HEK293 (cell line): ENCODE data around the gene CPNE5.

Experiments
- CTCF ChIA-PET: fragments of 350-600 bp; formaldehyde crosslinking; extraction: SDS; loops from one replicate; lab custom pipeline; 2021; ENCODE audit warnings: antibody characterized with exemption; lab: Yijun Ruan, JAX
- POLR2A ChIA-PET: fragments of 300-600 bp; formaldehyde crosslinking; extraction: SDS; loops from one replicate; lab custom pipeline; 2020; ENCODE audit warnings: antibody characterized with exemption, inconsistent platforms; lab: Yijun Ruan, JAX
- H3K27ac ChIP-seq: fragments of 200-500 bp; sonication (Bioruptor generic); 2 replicates; pipeline ENCODE4 v1.5.1; 2014; ENCODE audit warnings: low read depth, low read length, control low read depth, inconsistent platforms; ENCODE audit errors: extremely low read depth
- H3K36me3 ChIP-seq, 2 experiments: fragments of 200-500 bp in 1 of 2; sonication (Bioruptor generic) in 1 of 2; 1 replicate in 1 of 2; 2 replicates in 1 of 2; pipeline ENCODE4 v1.5.1; 2014 to 2017; ENCODE audit warnings: inconsistent platforms in 2 of 2, low read length in 2 of 2; ENCODE audit not compliant: control insufficient read depth in 2 of 2, insufficient read depth in 1 of 2
- H3K4me1 ChIP-seq: fragments of 200-500 bp; sonication (Bioruptor generic); 2 replicates; pipeline ENCODE4 v1.5.1; 2014; ENCODE audit warnings: mild to moderate bottlenecking, low read length, inconsistent platforms; ENCODE audit not compliant: control insufficient read depth, insufficient read depth
- H3K4me3 ChIP-seq: 2 replicates; pipeline ENCODE4 v1.5.1; 2011; ENCODE audit warnings: low read depth, mild to moderate bottlenecking, control low read depth, low read length, moderate library complexity
- H3K9me3 ChIP-seq: fragments of 200-500 bp; sonication (Bioruptor generic); 2 replicates; pipeline ENCODE4 v1.5.1; 2014; ENCODE audit warnings: low read depth, low read length, inconsistent platforms; ENCODE audit not compliant: control insufficient read depth, insufficient read depth
- EGR2 ChIP-seq: fragments of 450-650 bp; formaldehyde crosslinking; IDR thresholded peaks from 2 replicates; pipeline ENCODE4 v1.5.1; 2016; ENCODE audit warnings: low read depth, missing biosample characterization, missing genetic modification characterization
- KLF1 ChIP-seq: fragments of 450-650 bp; formaldehyde crosslinking; IDR thresholded peaks from 2 replicates; pipeline ENCODE4 v1.5.1; 2016; ENCODE audit warnings: missing biosample characterization, missing genetic modification characterization
- OSR2 ChIP-seq: fragments of 450-650 bp; formaldehyde crosslinking; IDR thresholded peaks from 2 replicates; pipeline ENCODE4 v1.5.1; 2016; ENCODE audit warnings: missing biosample characterization, missing genetic modification characterization
- SETDB1 ChIP-seq: IDR thresholded peaks from one replicate; pipeline ENCODE4 v1.6.1; 2017; ENCODE audit warnings: mild to moderate bottlenecking, low read length, moderate library complexity, mixed read lengths; ENCODE audit not compliant: insufficient read length
- SP2 ChIP-seq: fragments of 450-650 bp; formaldehyde crosslinking; IDR thresholded peaks from 2 replicates; pipeline ENCODE4 v1.5.1; 2016; ENCODE audit warnings: missing biosample characterization, missing genetic modification characterization
- ZFHX2 ChIP-seq: fragments of 450-650 bp; formaldehyde crosslinking; conservative IDR thresholded peaks from 2 replicates; pipeline ENCODE4 v1.5.1; 2016; ENCODE audit warnings: missing biosample characterization, missing genetic modification characterization
- ZIC2 ChIP-seq: fragments of 450-650 bp; formaldehyde crosslinking; IDR thresholded peaks from 2 replicates; pipeline ENCODE4 v1.5.1; 2016; ENCODE audit warnings: missing biosample characterization, missing genetic modification characterization
- ZNF114 ChIP-seq: fragments of 450-650 bp; formaldehyde crosslinking; IDR thresholded peaks from 2 replicates; pipeline ENCODE4 v1.5.0; 2017; ENCODE audit warnings: missing biosample characterization, missing genetic modification characterization
- ZNF174 ChIP-seq: fragments of 450-650 bp; formaldehyde crosslinking; IDR thresholded peaks from 2 replicates; pipeline ENCODE4 v1.5.0; 2017; ENCODE audit warnings: missing biosample characterization, mild to moderate bottlenecking, missing genetic modification characterization
- ZNF175 ChIP-seq: fragments of 450-650 bp; formaldehyde crosslinking; IDR thresholded peaks from 2 replicates; pipeline ENCODE4 v1.5.1; 2016; ENCODE audit warnings: missing biosample characterization, missing genetic modification characterization
- ZNF202 ChIP-seq: fragments of 450-650 bp; formaldehyde crosslinking; IDR thresholded peaks from 2 replicates; pipeline ENCODE4 v1.5.1; 2016; ENCODE audit warnings: missing biosample characterization, missing genetic modification characterization, borderline replicate concordance
- ZNF335 ChIP-seq: fragments of 450-650 bp; formaldehyde crosslinking; conservative IDR thresholded peaks from 2 replicates; pipeline ENCODE4 v1.5.1; 2016; ENCODE audit warnings: missing biosample characterization, missing genetic modification characterization
- ZNF549 ChIP-seq: fragments of 450-650 bp; IDR thresholded peaks from 2 replicates; pipeline ENCODE4 v1.5.1; 2018; ENCODE audit warnings: missing biosample characterization, missing genetic modification characterization, mild to moderate bottlenecking, inconsistent platforms, moderate library complexity
- ZNF555 ChIP-seq: fragments of 450-650 bp; formaldehyde crosslinking; conservative IDR thresholded peaks from 2 replicates; pipeline ENCODE4 v1.5.1; 2017; ENCODE audit warnings: missing biosample characterization, mild to moderate bottlenecking, missing genetic modification characterization, inconsistent platforms
- ZNF560 ChIP-seq: fragments of 450-650 bp; formaldehyde crosslinking; IDR thresholded peaks from 2 replicates; pipeline ENCODE4 v1.5.1; 2017; ENCODE audit warnings: missing biosample characterization, missing genetic modification characterization, borderline replicate concordance
- ZNF768 ChIP-seq: fragments of 450-650 bp; formaldehyde crosslinking; IDR thresholded peaks from 2 replicates; pipeline ENCODE4 v1.5.1; 2018; ENCODE audit warnings: missing biosample characterization, mild to moderate bottlenecking, missing genetic modification characterization
- TF ChIP-seq, protein P1 (sequence below): fragments of 450-650 bp; formaldehyde crosslinking; IDR thresholded peaks from 2 replicates; pipeline ENCODE4 v1.5.1; 2016; ENCODE audit warnings: missing biosample characterization, missing genetic modification characterization
- TF ChIP-seq, protein P2 (sequence below): fragments of 450-650 bp; formaldehyde crosslinking; optimal IDR thresholded peaks from 2 replicates; pipeline ENCODE3; 2016; ENCODE audit warnings: missing biosample characterization, mild to moderate bottlenecking, missing genetic modification characterization
- TF ChIP-seq, protein P3 (sequence below): fragments of 450-650 bp; formaldehyde crosslinking; IDR thresholded peaks from 2 replicates; pipeline ENCODE4 v1.5.1; 2016; ENCODE audit warnings: missing biosample characterization, missing genetic modification characterization
- TF ChIP-seq, protein P4 (sequence below): fragments of 450-650 bp; formaldehyde crosslinking; IDR thresholded peaks from 2 replicates; pipeline ENCODE4 v1.5.1; 2016; ENCODE audit warnings: missing biosample characterization, missing genetic modification characterization, low read depth
- TF ChIP-seq, protein P5 (sequence below): fragments of 450-650 bp; formaldehyde crosslinking; IDR thresholded peaks from 2 replicates; pipeline ENCODE4 v1.5.1; 2016; ENCODE audit warnings: missing biosample characterization, missing genetic modification characterization

CPNE5 gene

DNA sequence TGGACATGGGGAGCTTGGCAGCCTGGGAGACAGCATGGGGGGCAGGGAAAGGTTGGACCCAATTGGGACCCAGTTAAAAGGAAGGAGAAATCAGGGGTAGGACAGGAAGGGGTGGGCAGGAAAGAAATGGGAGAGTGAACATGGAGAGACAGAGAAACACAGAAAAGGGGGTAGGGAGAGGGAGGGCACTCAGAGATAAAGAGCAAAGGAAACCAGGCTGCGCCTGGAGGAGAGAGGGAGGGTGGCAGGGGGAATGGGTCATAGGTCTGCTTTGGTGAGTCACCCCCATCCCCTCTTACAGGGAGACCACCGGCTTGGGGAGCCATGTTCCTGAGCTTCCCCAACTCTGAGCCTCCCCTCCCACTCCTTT lies 95.0 kb downstream of the CPNE5 start (continued):
- TF ChIP-seq OSR2 (tag by site-specific recombination) = no peak
- TF ChIP-seq, protein P1, sequence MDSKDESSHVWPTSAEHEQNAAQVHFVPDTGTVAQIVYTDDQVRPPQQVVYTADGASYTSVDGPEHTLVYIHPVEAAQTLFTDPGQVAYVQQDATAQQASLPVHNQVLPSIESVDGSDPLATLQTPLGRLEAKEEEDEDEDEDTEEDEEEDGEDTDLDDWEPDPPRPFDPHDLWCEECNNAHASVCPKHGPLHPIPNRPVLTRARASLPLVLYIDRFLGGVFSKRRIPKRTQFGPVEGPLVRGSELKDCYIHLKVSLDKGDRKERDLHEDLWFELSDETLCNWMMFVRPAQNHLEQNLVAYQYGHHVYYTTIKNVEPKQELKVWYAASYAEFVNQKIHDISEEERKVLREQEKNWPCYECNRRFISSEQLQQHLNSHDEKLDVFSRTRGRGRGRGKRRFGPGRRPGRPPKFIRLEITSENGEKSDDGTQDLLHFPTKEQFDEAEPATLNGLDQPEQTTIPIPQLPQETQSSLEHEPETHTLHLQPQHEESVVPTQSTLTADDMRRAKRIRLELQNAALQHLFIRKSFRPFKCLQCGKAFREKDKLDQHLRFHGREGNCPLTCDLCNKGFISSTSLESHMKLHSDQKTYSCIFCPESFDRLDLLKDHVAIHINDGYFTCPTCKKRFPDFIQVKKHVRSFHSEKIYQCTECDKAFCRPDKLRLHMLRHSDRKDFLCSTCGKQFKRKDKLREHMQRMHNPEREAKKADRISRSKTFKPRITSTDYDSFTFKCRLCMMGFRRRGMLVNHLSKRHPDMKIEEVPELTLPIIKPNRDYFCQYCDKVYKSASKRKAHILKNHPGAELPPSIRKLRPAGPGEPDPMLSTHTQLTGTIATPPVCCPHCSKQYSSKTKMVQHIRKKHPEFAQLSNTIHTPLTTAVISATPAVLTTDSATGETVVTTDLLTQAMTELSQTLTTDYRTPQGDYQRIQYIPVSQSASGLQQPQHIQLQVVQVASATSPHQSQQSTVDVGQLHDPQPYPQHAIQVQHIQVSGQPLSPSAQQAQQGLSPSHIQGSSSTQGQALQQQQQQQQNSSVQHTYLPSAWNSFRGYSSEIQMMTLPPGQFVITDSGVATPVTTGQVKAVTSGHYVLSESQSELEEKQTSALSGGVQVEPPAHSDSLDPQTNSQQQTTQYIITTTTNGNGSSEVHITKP (tag by site-specific recombination) = peak; percentile 49; the same call in 1 of the 2 replicates
- TF ChIP-seq SP2 (tag by site-specific recombination) = 0 out of 2 replicates have a peak, but pooled peaks have one; percentile 23
- no peak for TF ChIP-seq ZNF174 (tag by site-specific recombination)
- TF ChIP-seq ZNF114 (tag by site-specific recombination) = no peak
- TF ChIP-seq ZNF549 (tag by site-specific recombination) = no peak
- TF ChIP-seq, protein P2, sequence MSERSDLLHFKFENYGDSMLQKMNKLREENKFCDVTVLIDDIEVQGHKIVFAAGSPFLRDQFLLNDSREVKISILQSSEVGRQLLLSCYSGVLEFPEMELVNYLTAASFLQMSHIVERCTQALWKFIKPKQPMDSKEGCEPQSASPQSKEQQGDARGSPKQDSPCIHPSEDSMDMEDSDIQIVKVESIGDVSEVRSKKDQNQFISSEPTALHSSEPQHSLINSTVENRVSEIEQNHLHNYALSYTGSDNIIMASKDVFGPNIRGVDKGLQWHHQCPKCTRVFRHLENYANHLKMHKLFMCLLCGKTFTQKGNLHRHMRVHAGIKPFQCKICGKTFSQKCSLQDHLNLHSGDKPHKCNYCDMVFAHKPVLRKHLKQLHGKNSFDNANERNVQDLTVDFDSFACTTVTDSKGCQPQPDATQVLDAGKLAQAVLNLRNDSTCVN (tag by site-specific recombination) = no peak
- TF ChIP-seq ZNF175 (tag by site-specific recombination) = no peak
- TF ChIP-seq EGR2 (tag by site-specific recombination) = 0 out of 2 replicates have a peak, but pooled peaks have one; percentile 3

DNA sequence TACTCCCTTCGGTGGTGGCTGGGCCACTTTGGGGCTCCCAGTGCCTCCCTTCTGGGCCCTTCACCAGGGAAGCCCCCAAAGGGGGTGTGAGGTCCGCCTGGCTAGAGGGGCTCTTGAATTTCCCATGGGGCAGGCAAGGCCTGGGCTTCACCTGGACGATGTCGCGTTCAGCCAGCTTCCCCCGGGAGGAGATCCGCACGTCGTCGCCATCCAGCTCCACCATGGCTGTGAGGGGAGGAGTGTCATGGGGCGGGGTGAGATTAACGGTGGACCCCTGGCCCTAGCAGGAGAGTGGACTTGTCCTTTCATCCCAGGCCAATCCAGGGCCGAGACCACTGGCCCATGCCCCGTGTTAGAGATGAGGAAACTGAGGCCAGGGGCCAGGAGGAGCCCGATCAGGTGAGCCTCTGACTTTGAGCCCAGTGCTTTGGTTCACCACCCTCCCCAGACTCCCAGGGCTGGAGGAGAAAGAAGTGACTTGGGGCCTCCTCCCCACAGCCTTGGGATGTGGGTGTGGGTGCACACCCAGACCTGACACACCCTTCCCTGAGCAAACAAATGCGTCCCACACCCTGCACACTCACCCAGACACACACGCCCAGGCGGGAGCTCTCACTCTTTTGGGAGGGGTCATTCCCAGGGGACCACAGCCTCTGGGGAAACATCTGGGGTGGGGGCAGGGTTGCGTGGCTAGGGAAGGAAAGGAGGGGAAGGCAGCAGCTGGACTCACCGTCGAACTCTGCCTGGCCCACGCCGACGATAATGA lies 95.5 kb downstream of the CPNE5 start:
- no peak overlapping the region for H3K4me3 ChIP-seq
- no peaks in the 10 kb centered on the region for H3K9me3 ChIP-seq
- ChIA-PET POLR2A (no interaction called here), CTCF (interaction anchor here (0.5 to 2.9 kb wide), 2 partner anchors 15 to 63 kb away, joined by 3 to 25 read pairs; no protein-coding TSS in a partner anchor)
- no peaks in the 10 kb centered on the region for H3K36me3 ChIP-seq
- TF ChIP-seq ZNF114 (tag by site-specific recombination) (no peak), KLF1 (tag by site-specific recombination) (peak; percentile 100), EGR2 (tag by site-specific recombination) (peak; percentile 71; the same call in 1 of the 2 replicates), ZFHX2 (tag by site-specific recombination) (peak; percentile 83)
- TF ChIP-seq, protein P3, sequence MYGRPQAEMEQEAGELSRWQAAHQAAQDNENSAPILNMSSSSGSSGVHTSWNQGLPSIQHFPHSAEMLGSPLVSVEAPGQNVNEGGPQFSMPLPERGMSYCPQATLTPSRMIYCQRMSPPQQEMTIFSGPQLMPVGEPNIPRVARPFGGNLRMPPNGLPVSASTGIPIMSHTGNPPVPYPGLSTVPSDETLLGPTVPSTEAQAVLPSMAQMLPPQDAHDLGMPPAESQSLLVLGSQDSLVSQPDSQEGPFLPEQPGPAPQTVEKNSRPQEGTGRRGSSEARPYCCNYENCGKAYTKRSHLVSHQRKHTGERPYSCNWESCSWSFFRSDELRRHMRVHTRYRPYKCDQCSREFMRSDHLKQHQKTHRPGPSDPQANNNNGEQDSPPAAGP (tag by site-specific recombination) = peak; percentile 100
- H3K27ac ChIP-seq = no peak overlapping the region
- H3K4me1 ChIP-seq = no peaks in the 10 kb centered on the region

DNA sequence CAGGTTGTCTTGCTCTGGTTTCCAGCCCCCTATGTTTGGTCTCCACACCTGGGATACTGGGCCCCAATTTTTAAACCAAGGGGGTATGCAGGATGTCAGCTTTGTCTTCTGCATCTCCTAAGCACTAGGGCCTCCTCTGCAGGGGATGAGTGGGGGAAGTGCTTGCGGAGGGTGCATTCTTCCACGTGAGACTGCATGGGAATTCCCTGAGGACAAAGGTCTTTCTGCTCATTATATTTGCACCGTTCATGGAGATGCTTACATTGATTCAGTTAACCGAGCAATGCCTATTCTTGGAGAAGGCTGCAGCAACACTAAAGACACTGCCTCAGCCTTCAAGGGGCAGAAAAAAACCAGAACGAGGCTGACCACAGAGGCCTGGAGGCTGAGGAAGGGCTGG lies 96.2 kb downstream of the CPNE5 start:
- H3K27ac ChIP-seq = no peak overlapping the region
- H3K4me3 ChIP-seq = no peak overlapping the region
- CTCF ChIA-PET = no interaction called here
- POLR2A ChIA-PET = no interaction called here
- H3K36me3 ChIP-seq = no peaks in the 10 kb centered on the region
- no peaks in the 10 kb centered on the region for H3K9me3 ChIP-seq
- no peaks in the 10 kb centered on the region for H3K4me1 ChIP-seq
- TF ChIP-seq ZNF202 (tag by site-specific recombination) = no peak
- no peak for TF ChIP-seq ZIC2
- TF ChIP-seq, protein P4, sequence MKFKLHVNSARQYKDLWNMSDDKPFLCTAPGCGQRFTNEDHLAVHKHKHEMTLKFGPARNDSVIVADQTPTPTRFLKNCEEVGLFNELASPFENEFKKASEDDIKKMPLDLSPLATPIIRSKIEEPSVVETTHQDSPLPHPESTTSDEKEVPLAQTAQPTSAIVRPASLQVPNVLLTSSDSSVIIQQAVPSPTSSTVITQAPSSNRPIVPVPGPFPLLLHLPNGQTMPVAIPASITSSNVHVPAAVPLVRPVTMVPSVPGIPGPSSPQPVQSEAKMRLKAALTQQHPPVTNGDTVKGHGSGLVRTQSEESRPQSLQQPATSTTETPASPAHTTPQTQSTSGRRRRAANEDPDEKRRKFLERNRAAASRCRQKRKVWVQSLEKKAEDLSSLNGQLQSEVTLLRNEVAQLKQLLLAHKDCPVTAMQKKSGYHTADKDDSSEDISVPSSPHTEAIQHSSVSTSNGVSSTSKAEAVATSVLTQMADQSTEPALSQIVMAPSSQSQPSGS (tag by site-specific recombination) = no peak
- no peak for TF ChIP-seq SETDB1
- TF ChIP-seq ZNF560 (tag by site-specific recombination) = no peak
- TF ChIP-seq, protein P5, sequence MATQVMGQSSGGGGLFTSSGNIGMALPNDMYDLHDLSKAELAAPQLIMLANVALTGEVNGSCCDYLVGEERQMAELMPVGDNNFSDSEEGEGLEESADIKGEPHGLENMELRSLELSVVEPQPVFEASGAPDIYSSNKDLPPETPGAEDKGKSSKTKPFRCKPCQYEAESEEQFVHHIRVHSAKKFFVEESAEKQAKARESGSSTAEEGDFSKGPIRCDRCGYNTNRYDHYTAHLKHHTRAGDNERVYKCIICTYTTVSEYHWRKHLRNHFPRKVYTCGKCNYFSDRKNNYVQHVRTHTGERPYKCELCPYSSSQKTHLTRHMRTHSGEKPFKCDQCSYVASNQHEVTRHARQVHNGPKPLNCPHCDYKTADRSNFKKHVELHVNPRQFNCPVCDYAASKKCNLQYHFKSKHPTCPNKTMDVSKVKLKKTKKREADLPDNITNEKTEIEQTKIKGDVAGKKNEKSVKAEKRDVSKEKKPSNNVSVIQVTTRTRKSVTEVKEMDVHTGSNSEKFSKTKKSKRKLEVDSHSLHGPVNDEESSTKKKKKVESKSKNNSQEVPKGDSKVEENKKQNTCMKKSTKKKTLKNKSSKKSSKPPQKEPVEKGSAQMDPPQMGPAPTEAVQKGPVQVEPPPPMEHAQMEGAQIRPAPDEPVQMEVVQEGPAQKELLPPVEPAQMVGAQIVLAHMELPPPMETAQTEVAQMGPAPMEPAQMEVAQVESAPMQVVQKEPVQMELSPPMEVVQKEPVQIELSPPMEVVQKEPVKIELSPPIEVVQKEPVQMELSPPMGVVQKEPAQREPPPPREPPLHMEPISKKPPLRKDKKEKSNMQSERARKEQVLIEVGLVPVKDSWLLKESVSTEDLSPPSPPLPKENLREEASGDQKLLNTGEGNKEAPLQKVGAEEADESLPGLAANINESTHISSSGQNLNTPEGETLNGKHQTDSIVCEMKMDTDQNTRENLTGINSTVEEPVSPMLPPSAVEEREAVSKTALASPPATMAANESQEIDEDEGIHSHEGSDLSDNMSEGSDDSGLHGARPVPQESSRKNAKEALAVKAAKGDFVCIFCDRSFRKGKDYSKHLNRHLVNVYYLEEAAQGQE (tag by site-specific recombination) = no peak
- no peak for TF ChIP-seq ZNF768
- no peak for TF ChIP-seq ZNF555 (tag by site-specific recombination)
- TF ChIP-seq ZNF335 (tag by site-specific recombination) = no peak
